Islet of Langerhans (tissue), 1 donor: ENCODE measurements around the gene FNTB.

ENCODE experiments used
- FAIRE-seq: peaks from one replicate; lab custom pipeline; 2011; peaks lifted over from hg19 to GRCh38; lab: Jason Lieb, UNC

Gene FNTB

GRCh38 chr14:64983439-64984310, 3.0 kb upstream of the FNTB start:
- FAIRE-seq: peak; percentile 74

- FAIRE-seq: no peak
Observed at GRCh38 chr14:64987438-64987767, 708 bp downstream of the FNTB start.

GRCh38 chr14:64990296-64990695, 3.6 kb downstream of the FNTB start:
- no peak for FAIRE-seq

- no peak for FAIRE-seq
Observed at GRCh38 chr14:64990939-64991338, 4.2 kb downstream of the FNTB start.

- no peak for FAIRE-seq
Observed at GRCh38 chr14:64992328-64992885, 5.7 kb downstream of the FNTB start.

GRCh38 chr14:64993266-64993930, 6.7 kb downstream of the FNTB start:
- no peak for FAIRE-seq

- no peak for FAIRE-seq
Observed at GRCh38 chr14:64994540-64994939, 7.8 kb downstream of the FNTB start.

GRCh38 chr14:64995291-64995690, 8.6 kb downstream of the FNTB start:
- FAIRE-seq: no peak

- no peak for FAIRE-seq
Observed at GRCh38 chr14:64997108-64997794, 10.6 kb downstream of the FNTB start.

GRCh38 chr14:64998455-64998931, 11.8 kb downstream of the FNTB start:
- FAIRE-seq: no peak

- no peak for FAIRE-seq
Observed at GRCh38 chr14:65000898-65001591, 14.3 kb downstream of the FNTB start.

- no peak for FAIRE-seq
Observed at GRCh38 chr14:65001723-65002122, 15.0 kb downstream of the FNTB start.

GRCh38 chr14:65002586-65003210, 16.0 kb downstream of the FNTB start:
- no peak for FAIRE-seq

- FAIRE-seq: no peak
Observed at GRCh38 chr14:65003394-65003793, 16.7 kb downstream of the FNTB start.

- FAIRE-seq: no peak
Observed at GRCh38 chr14:65006261-65006721, 19.6 kb downstream of the FNTB start.

GRCh38 chr14:65007202-65007601, 20.5 kb downstream of the FNTB start:
- no peak for FAIRE-seq

- no peak for FAIRE-seq
Observed at GRCh38 chr14:65010211-65010931, 23.7 kb downstream of the FNTB start.

- FAIRE-seq: no peak
Observed at GRCh38 chr14:65011538-65011937, 24.8 kb downstream of the FNTB start.

- FAIRE-seq: no peak
Observed at GRCh38 chr14:65012353-65012752, 25.7 kb downstream of the FNTB start.

GRCh38 chr14:65015391-65015790, 28.7 kb downstream of the FNTB start:
- FAIRE-seq: peak; percentile 83

- FAIRE-seq: no peak
Observed at GRCh38 chr14:65016471-65016870, 29.8 kb downstream of the FNTB start.
